DLD1 (cell line): Measurements from ENCODE around the gene TEKT5.

Experiments used
- in situ Hi-C: cut with HindIII; loops from 2 replicates; pipeline ENCODE4 v1.10.0; 2017; ENCODE audit warnings: low sequenced_read_pairs

Gene TEKT5

DNA sequence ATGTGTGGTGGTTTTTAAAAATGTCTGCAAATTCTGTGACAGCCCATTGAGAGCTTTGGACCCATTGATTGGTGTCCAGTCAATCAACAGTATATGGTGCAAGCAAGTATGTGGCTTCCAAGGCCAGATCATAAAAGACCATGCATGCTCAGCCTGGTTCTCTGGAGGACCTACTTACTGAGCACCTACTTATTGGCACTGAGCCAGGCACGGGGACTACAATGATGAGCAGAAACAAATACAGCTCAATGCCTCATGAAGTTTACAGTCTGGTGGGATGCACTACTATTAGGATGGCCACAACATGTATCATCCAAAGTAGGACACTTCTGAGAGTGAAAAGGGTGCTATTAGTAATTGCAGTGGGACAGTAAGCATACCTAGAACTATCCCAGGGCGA lies 107.1 kb downstream of the TEKT5 start:
- in situ Hi-C loops = no loop called here

DNA sequence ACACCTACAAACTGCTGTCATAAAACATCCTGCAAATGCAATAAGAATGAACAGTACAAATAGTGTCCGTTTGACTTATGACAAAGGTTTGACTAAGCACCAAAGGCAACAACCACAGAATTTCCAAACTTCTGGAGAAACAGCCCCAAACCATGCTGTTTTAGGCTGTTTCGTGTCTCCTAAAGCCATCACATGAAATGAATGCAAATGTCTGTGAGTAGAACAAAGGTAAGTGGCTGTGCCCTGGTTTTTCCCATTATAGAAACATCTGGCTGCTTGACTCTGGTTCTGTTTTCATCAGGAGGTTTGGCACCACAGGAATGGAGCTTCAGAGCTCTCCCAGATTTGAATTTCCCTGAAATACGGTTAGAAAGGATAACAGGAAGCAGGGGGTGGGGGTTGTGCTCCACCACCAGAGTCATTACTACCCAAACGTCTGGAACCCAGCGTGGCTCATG lies 109.7 kb downstream of the TEKT5 start:
- in situ Hi-C loops = no loop called here

DNA sequence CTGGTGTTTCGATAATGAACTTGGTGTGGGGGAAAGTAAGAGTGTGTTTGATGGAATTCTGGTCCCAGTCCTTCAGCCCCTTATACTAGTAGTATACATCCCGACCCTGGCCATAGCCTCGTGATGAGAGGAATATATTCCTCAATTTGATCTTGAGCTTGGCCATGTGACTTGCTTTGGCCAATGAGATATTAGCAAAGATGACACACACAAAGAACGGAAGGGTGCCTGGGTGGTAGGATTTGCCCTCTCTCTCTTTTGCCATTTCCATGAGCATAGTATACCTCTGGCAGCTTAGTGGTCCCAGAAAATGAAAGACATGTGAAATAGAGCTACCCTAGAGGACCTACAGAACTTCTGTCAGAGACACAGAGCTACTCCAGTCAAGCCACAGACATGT lies 111.5 kb downstream of the TEKT5 start:
- in situ Hi-C loops = no loop called here

DNA sequence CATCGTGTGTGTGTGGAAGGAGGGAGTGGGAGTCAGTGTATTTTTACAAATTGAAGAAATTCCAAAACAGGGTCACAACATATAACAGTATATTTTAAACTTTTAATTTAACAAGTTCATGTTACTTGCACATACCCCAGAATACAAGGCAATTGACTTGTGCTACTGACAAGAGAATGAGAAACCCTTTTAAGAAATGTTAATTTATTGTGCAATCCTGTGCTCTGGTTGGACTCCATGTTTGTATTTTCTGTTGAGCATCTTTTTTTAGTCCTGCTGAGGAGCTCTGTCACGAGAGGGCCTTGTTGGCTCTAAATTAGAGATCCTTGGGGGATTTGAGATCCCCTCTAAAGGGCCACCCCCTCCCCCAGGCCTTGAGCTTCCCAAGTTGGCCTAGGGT lies 113.2 kb downstream of the TEKT5 start:
- in situ Hi-C loops = no loop called here

DNA sequence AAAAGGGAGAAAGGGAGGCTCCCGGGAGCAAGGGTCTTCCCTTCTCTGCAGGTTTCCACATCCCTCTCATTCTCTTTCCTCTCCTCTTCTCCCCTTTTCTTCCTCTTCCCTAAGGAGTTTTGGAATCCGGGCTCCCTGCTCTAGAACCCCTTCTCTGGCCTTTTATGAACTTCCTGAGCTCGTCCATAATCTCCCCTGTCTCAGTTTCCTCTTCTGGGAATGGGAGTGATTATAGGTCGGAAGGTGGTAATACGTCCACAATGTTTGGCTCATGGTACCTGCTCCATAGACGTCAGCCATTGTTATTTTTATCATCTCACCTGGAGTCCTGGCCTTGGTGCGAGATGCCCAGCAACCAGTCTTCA lies 113.9 kb downstream of the TEKT5 start:
- in situ Hi-C loops = no loop called here

DNA sequence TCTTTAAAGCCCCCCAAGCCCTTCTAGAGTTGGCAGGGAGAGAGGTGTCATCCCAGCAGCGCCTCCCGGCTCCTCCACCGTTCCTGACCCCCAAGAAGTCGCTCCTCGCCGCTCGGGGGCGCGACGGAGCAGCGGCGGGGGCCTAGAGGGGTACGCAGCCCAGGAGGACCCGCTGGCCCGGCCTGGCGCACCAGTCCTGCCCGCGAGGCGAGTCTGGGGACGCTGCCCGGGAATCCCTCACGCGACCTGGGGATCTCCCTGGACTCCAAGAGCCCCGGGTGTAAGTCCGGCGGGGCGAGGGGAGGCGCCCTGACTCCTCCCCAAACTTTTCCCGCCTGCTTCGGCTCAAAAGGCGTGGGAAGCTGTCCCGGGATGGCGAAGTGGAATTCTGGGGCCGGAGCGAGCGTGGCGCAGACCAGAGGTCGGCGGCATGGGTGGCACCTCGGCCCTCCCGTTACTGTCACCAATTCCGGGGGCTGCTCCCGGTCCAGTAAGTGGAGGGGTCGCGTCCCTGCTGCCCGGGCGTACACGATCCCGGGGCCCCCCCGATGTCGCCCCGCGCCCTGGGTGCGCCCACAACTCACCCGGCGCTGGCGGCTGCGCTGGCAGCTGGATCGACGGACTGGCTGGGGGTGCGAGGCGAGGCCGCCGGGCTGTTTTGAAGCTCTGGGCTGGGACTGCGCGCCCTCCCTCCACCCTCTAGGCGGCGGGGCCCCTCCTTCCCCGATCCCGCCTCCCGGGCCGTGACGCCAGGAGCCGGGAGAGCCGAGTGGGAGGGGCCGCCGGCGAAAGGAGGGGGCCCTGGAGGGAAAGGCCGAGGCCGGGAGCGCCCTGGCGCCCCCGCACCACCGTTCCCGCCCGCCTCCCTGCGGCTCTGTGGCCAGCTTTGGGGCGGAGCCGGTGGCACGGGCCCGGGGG lies 114.5 kb downstream of the TEKT5 start, which contains the start of gene EMP2:
Gene EMP2 (minus strand): TSS at position 634 of the 918 bp plus-strand sequence. CDS start 32,981 bp downstream, outside the sequence.
- in situ Hi-C loops = loop anchor here (5.0 kb wide), 1 partner anchor 72 kb away; no protein-coding TSS in a partner anchor

DNA sequence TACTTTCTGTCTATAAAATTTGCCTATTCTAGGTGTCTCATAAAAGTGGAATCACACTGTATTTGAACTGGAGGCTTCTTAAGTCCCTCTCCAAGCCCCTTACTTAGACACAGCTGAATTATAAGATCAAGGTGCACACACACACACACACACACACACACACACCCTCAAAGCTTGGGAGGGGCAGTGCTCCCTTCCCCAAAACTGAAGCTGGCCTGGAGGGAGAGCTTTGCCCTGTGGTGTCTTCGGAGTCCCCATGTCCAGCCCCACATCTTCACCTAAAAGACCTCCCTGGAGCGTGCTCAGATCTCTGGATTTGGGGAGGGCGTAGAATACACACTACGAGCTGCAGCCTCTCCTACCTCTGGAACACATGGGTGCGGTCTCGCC lies 115.2 kb downstream of the TEKT5 start:
- in situ Hi-C loops = loop anchor here (5.0 kb wide), 1 partner anchor 73 kb away; no protein-coding TSS in a partner anchor

DNA sequence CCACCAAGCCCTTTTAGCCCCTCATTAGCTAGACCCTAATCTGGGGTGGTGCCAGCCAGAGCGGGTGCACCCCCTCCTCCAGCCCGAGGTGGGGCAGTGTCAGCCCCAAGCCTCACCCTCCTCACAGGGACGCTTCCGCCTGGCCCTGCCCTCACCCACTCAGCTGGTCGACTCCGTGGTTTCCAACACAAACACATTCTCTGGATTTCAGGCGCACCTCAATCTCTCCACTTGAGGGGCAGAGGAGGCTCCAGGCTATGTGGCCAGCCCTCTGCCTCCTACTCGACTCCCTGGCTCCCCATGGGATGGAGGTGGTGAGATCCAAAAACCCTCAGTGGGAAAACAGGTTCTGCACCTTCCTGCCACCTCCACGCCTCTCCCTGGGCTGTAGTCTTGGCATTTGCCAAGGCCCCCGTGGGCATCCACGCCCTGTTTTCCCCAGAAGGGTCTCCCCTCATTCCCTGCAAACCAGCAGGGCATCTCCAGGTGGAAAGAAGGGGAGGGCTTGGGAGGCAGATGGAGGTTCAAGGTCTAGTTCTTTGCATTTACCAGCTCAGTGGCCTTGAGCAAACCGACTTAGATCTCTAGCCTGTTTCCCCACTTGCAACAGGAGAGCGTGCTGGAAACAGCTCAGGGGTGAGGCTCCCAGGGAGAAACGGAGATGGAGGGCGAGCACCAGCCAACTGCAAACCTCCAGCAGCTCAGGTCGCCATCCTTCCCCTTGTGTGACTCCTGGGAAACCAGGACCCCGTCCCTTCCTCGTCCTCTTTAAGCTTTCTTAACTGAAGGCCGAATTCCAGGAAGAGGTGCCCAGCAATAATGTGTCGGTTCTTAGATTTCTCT lies 116.0 kb downstream of the TEKT5 start:
- in situ Hi-C loops = loop anchor here (5.0 kb wide), 1 partner anchor 74 kb away; no protein-coding TSS in a partner anchor
